ENCODE measurements around the gene TECPR2.

DNA sequence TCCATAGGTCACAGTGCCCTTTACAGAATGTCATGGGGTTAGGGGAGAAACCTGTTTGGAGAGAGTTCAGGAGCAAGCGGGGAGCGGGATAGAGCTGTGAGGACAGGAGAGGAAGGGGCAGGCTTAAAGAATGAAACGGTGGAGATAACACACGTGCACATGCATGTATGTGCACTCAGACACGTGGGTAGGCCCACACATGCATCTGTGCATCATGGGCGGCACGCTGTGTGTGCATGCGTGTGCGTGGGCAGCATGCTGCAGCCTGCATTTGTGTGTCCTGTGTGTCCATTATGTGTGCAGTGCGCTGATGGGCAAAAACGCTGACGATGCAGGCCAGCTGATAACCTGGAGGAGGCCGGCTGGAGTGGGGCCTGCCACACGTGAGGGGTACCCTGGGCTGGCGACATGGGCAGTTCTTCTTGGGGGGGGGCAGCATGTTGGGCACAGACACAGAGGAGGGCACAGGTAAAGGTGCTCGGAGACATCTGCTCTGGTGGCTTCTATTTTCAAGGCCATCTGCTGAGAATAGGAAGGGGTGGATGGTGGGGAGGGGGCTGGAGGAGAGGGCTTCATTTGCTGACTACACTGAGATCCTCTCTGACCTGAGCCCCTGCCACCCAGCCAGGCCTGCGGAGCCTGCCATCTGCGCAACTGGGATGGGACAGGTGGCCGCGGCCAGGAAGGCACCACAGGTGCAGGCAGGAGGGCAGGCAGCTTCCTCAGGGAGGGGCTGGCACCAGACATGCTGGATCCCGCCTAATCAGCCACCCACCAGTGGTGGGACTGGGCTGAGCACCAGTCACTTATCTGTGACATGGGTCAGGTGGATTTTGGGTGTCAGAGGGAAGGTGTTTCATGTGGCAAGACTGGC, 151.4 kb downstream of the TECPR2 start:
- TF ChIP-seq POLR2A (IDR thresholded peaks at IDR 0.05; ENCODE audit: extremely low read depth, insufficient read length): no peak
- TF ChIP-seq CTCF (IDR thresholded peaks at IDR 0.05; ENCODE audit: low read depth, low read length): no peak
- TF ChIP-seq, protein P1, sequence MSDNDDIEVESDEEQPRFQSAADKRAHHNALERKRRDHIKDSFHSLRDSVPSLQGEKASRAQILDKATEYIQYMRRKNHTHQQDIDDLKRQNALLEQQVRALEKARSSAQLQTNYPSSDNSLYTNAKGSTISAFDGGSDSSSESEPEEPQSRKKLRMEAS (IDR thresholded peaks at IDR 0.05; ENCODE audit: low read depth, low read length): no peak
- TF ChIP-seq MYC (IDR thresholded peaks at IDR 0.05; ENCODE audit: low read depth, low read length): no peak
